Thymus (tissue), 11 donors: ENCODE measurements around the gene TBX21. TPM values are rescaled to one million over a fixed set of nuclear protein-coding genes. Genes with fewer than 3 reads are reported as not detected.

ENCODE experiments used
- DNase-seq, 9 donors: peaks; one replicate each; pipeline ENCODE4 v3.0.0-alpha.2; 2013; ENCODE audit warnings: low spot score in 9 of 9, low read depth in 6 of 9, missing footprints in 1 of 9
- H3K27ac ChIP-seq, 2 donors: one replicate each; pipeline ENCODE4 v1.5.1; 2013; ENCODE audit warnings: control low read depth in 1 of 2, low read depth in 1 of 2, low read length in 1 of 2, mild to moderate bottlenecking in 1 of 2, moderate library complexity in 1 of 2
- H3K27me3 ChIP-seq, 2 donors: one replicate each; pipeline ENCODE4 v1.5.1; 2013; ENCODE audit warnings: low read length in 1 of 2; ENCODE audit not compliant: control insufficient read depth in 2 of 2, insufficient read depth in 1 of 2
- H3K36me3 ChIP-seq, 2 donors: one replicate each; pipeline ENCODE4 v1.5.1; 2013; ENCODE audit warnings: low read length in 1 of 2, mild to moderate bottlenecking in 1 of 2, moderate library complexity in 1 of 2; ENCODE audit not compliant: control insufficient read depth in 2 of 2, insufficient read depth in 2 of 2
- H3K4me1 ChIP-seq, 2 donors: one replicate each; pipeline ENCODE4 v1.5.1; 2013; ENCODE audit warnings: low read length in 2 of 2; ENCODE audit not compliant: control insufficient read depth in 2 of 2, insufficient read depth in 2 of 2
- H3K4me3 ChIP-seq, 2 donors: one replicate each; pipeline ENCODE4 v1.5.1; 2013; ENCODE audit warnings: low read length in 2 of 2, control low read depth in 1 of 2, mild to moderate bottlenecking in 1 of 2
- H3K9me3 ChIP-seq, 2 donors: one replicate each; pipeline ENCODE4 v1.5.1; 2013; ENCODE audit warnings: low read length in 1 of 2, mild to moderate bottlenecking in 1 of 2; ENCODE audit not compliant: control insufficient read depth in 2 of 2, insufficient read depth in 1 of 2
- WGBS: extraction: QIAGEN DNeasy Blood & Tissue Kit; methylation state at CpG from one replicate; pipeline ENCODE4 v1.1.7; 2013; 5-methylcytosine and 5-hydroxymethylcytosine counted together
- polyA plus RNA-seq: library from polyadenylated mRNA; stranded (reverse); fragments of 200-250 nt; gene quantifications from one replicate; pipeline ENCODE4 v1.2.3, GENCODE V29; 2013
- total RNA-seq: library from RNA; stranded (reverse); fragments of 120-200 nt; gene quantifications from one replicate; pipeline ENCODE4 v1.2.4, GENCODE V29; 2013
- donor health status: healthy.

Gene TBX21
- total and polyA plus RNA-seq, 2 donors, result 1.6 TPM

- no peak overlapping the region for H3K27ac ChIP-seq
- peaks cover 19 to 40% of the 10 kb centered on the region in 2 donors for H3K4me1 ChIP-seq
- WGBS, result 98% methylated on average over 11 of the region's 11 CpGs
Observed at GRCh38 chr17:47696717-47697642, 36.1 kb upstream of the TBX21 start.

DNA sequence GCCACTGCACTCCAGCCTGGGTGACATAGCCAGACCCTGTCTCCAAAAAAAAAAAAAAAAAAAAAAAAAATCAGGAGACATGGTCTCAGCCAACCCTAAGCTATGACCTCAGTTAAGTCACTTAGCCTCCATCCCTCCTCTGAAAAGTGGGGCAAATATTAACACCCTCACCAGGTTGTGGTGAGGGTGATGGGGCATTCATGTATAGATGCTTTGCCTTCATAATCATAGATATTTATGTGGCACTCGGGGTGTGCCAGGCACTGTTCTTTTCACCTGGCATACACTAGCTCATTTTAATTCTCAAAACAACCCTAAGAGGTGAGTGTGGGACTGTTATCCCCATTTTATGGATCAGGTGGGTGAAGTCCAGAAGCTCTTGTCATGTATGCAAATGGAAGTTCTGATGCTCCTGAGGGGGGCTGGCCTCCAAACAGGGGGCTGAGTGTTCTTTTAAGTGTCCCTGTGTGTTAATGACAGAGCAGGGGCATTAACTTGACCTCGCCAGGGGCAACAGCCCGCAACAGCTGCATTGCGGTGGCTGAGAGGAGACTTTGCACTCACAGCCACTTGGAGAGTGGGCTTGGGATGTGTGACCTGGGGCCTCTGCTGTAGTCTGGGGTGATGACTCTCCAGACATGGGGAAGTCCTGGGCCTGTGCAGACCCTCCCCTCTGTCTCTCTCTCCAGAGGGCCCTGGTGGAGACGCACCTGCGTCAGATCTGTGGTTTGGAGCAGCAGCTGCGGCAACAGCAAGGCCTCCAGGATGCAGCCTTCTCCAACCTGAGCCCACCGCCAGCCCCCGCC, 34.9 kb upstream of the TBX21 start:
- no peak overlapping the region for H3K27ac ChIP-seq
- H3K4me3 ChIP-seq, result no peak overlapping the region
- peaks cover 20 to 42% of the 10 kb centered on the region in 2 donors for H3K4me1 ChIP-seq
- H3K27me3 ChIP-seq, result peaks cover 18 to 39% of the 10 kb centered on the region in 2 donors
- no peak for DNase-seq
- H3K36me3 ChIP-seq, result peaks cover 0 to 4% of the 10 kb centered on the region in 2 donors
- WGBS, result 45% methylated on average over 9 of the region's 9 CpGs
- peaks cover 0 to 6% of the 10 kb centered on the region in 2 donors for H3K9me3 ChIP-seq

More at GRCh38 chr17:47696717-47697642, 36.1 kb upstream of the TBX21 start:
- no peak overlapping the region for H3K4me3 ChIP-seq
- H3K27me3 ChIP-seq, result peaks cover 21 to 50% of the 10 kb centered on the region in 2 donors
- DNase-seq, result no peak
- peaks cover 0 to 4% of the 10 kb centered on the region in 2 donors for H3K36me3 ChIP-seq
- H3K9me3 ChIP-seq, result peaks cover 0 to 6% of the 10 kb centered on the region in 2 donors

- peak in 2 of 9 donors; percentile 67 to 68 for DNase-seq
- peaks cover 18 to 39% of the 10 kb centered on the region in 2 donors for H3K27me3 ChIP-seq
- peaks cover 0 to 4% of the 10 kb centered on the region in 2 donors for H3K36me3 ChIP-seq
- H3K27ac ChIP-seq, result no peak overlapping the region
- peaks cover 0 to 6% of the 10 kb centered on the region in 2 donors for H3K9me3 ChIP-seq
- H3K4me1 ChIP-seq, result peaks cover 17 to 45% of the 10 kb centered on the region in 2 donors
- WGBS, result 76% methylated on average over 25 of the region's 25 CpGs
- no peak overlapping the region for H3K4me3 ChIP-seq
Observed at GRCh38 chr17:47698749-47699535, 34.1 kb upstream of the TBX21 start.

GRCh38 chr17:47699536-47699840, 33.5 kb upstream of the TBX21 start:
- DNase-seq, result no peak
- 95% methylated on average over 4 of the region's 4 CpGs for WGBS
- peaks cover 0 to 6% of the 10 kb centered on the region in 2 donors for H3K9me3 ChIP-seq
- peaks cover 17 to 51% of the 10 kb centered on the region in 2 donors for H3K4me1 ChIP-seq
- no peak overlapping the region for H3K4me3 ChIP-seq
- H3K27ac ChIP-seq, result no peak overlapping the region
- H3K27me3 ChIP-seq, result peaks cover 15 to 39% of the 10 kb centered on the region in 2 donors
- peaks cover 0 to 4% of the 10 kb centered on the region in 2 donors for H3K36me3 ChIP-seq

GRCh38 chr17:47700471-47701449, 32.3 kb upstream of the TBX21 start:
- H3K36me3 ChIP-seq, result no peaks in the 10 kb centered on the region
- no peak overlapping the region for H3K4me3 ChIP-seq
- no peak for DNase-seq
- peaks cover 6 to 26% of the 10 kb centered on the region in 2 donors for H3K27me3 ChIP-seq
- H3K9me3 ChIP-seq, result peaks cover 0 to 3% of the 10 kb centered on the region in 2 donors
- WGBS, result 92% methylated on average over 13 of the region's 13 CpGs
- peaks cover 19 to 52% of the 10 kb centered on the region in 2 donors for H3K4me1 ChIP-seq
- H3K27ac ChIP-seq, result no peak overlapping the region

- no peaks in the 10 kb centered on the region for H3K9me3 ChIP-seq
- peaks cover 0 to 18% of the 10 kb centered on the region in 2 donors for H3K27me3 ChIP-seq
- DNase-seq, result no peak
- H3K27ac ChIP-seq, result no peak overlapping the region
- WGBS, result 98% methylated on average over 4 of the region's 4 CpGs
- H3K4me3 ChIP-seq, result no peak overlapping the region
- no peaks in the 10 kb centered on the region for H3K36me3 ChIP-seq
- peaks cover 24 to 60% of the 10 kb centered on the region in 2 donors for H3K4me1 ChIP-seq
Observed at GRCh38 chr17:47701608-47702007, 31.4 kb upstream of the TBX21 start.

DNA sequence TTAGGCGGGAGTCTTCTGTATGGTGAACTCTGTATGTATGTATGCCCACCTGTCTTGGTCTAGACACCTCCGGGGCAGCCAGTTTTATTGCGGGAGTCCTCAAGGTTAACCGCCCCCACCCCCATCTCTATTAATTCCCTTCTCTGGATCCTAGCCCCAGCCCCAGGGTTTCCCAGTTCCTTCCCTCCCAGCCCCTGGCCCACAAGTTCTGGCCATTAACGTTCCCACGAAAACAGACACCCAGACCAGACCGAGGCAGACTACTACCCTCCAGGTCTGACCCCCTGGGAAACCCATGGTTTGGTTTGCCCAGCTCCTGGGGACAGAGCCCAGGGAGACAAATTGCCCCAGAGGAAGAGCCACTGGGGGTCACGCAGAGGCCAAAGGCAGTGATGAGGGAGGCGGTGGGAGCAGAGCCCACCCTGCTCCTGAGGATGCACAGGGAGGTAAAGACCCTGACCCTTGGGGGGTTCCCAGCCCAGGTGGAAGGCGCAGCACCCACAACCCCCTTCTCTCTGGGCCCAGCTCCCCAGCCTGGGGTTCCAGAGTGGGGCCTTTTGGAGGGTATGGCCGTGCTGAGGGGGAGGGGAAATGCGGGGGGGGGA, 30.5 kb upstream of the TBX21 start:
- Histone ChIP-seq H3K9me3 (no peaks in the 10 kb centered on the region), H3K4me1 (peaks cover 24 to 69% of the 10 kb centered on the region in 2 donors), H3K36me3 (no peaks in the 10 kb centered on the region), H3K27ac (no peak overlapping the region), H3K4me3 (no peak overlapping the region), H3K27me3 (peaks cover 0 to 14% of the 10 kb centered on the region in 2 donors)
- WGBS, result 85% methylated on average over 12 of the region's 12 CpGs
- no peak for DNase-seq
